ENCODE data around the gene MVB12A. TPM values are rescaled to one million over a fixed set of nuclear protein-coding genes. Genes with fewer than 3 reads are reported as not detected.

The MVB12A gene
- total RNA-seq, 4 donors from 2014 or later = 24.5 to 66.1 (median 56.1) TPM

- H3K4me1 ChIP-seq = peaks cover 6 to 17% (median 13%) of the 10 kb centered on the region in 4 donors
- intact Hi-C loops (cut with DNase I) = loop anchor here (5.0 to 10.0 kb wide), 2 partner anchors 33 to 129 kb away; no protein-coding TSS in a partner anchor
Measured at GRCh38 chr19:17445526-17446165, 25.8 kb downstream of the MVB12A start.

GRCh38 chr19:17447704-17448130 is 27.9 kb downstream of the MVB12A start:
- Histone ChIP-seq H3K4me1 (peaks cover 6 to 14% (median 13%) of the 10 kb centered on the region in 4 donors), H3K27ac (replicated peaks in 1 of 4) (no peak overlapping the region), H3K27me3 (peaks cover 0 to 8% (median 0%) of the 10 kb centered on the region in 4 donors), H3K4me3 (peak overlapping the region; percentile 51 to 62 (median 56)), H3K36me3 (no peaks in the 10 kb centered on the region), H3K9me3 (no peaks in the 10 kb centered on the region)
- no peak for DNase-seq (ENCODE audit: extremely low spot score)
- intact Hi-C loops (cut with DNase I) = loop anchor here (5.0 to 10.0 kb wide), 2 partner anchors 35 to 127 kb away; no protein-coding TSS in a partner anchor
- WGBS = 33% methylated on average over 5 of the region's 5 CpGs
- TF ChIP-seq POLR2AphosphoS5 (IDR thresholded peaks at IDR 0.05) (no peak), POLR2A (IDR thresholded peaks at IDR 0.05; ENCODE audit: low read depth) (no peak)

More at GRCh38 chr19:17445526-17446165, 25.8 kb downstream of the MVB12A start:
- Histone ChIP-seq H3K9me3 (peaks cover 0 to 3% (median 0%) of the 10 kb centered on the region in 4 donors), H3K27me3 (peaks cover 0 to 8% (median 0%) of the 10 kb centered on the region in 4 donors), H3K4me3 (no peak overlapping the region), H3K27ac (replicated peaks in 1 of 4) (no peak overlapping the region), H3K36me3 (no peaks in the 10 kb centered on the region)
- no peak for DNase-seq (ENCODE audit: extremely low spot score)
- TF ChIP-seq EP300 (IDR thresholded peaks at IDR 0.05) (no peak), POLR2AphosphoS5 (IDR thresholded peaks at IDR 0.05) (no peak), POLR2A (IDR thresholded peaks at IDR 0.05; ENCODE audit: low read depth) (no peak)
- TF ChIP-seq, protein P1, sequence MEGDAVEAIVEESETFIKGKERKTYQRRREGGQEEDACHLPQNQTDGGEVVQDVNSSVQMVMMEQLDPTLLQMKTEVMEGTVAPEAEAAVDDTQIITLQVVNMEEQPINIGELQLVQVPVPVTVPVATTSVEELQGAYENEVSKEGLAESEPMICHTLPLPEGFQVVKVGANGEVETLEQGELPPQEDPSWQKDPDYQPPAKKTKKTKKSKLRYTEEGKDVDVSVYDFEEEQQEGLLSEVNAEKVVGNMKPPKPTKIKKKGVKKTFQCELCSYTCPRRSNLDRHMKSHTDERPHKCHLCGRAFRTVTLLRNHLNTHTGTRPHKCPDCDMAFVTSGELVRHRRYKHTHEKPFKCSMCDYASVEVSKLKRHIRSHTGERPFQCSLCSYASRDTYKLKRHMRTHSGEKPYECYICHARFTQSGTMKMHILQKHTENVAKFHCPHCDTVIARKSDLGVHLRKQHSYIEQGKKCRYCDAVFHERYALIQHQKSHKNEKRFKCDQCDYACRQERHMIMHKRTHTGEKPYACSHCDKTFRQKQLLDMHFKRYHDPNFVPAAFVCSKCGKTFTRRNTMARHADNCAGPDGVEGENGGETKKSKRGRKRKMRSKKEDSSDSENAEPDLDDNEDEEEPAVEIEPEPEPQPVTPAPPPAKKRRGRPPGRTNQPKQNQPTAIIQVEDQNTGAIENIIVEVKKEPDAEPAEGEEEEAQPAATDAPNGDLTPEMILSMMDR (IDR thresholded peaks at IDR 0.05) = no peak
- WGBS = 98% methylated on average over 1 of the region's 1 CpG

DNA sequence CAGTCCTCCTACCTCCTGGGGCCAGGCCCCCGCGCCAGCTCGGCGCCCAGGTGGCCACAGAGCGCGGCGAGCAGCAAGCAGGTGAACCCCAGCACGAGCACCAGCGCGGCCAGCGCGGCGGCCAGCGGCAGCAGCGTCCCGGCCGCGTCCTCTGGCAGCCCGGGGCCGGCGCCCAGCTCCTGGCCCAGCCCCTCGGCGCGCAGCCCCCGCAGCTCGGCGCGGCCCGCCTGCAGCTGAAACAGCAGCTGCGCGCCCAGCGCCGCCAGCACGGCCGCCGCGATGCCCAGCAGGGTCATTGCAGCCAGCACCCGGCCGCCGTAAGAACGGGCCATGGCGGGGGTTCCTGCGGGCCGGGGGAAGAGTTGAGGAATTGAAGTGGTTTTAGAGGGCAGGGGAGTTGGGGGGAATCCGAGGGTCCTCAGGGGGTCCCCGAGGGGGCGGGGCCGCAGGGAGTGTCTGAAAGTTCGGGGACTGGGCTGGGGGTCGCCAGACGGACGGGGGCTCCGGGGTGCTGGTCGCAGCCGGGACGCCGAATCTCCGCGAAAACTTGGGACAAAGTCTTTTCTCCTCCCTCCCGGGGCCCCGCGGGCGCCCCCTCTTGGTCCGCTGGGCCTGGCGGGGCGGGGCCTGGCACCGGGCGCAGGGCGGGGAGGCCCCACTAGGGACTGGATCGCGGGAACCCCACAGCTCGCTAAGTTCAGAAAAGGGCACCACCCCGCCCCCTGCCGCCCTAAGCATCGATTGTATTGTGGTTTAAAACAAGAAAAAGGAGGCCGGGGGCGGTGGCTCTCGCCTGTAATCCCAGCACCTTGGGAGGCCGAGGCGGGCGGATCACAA is 28.5 kb downstream of the MVB12A start, which contains the start of gene TMEM221:
Gene TMEM221 (minus strand): TSS at position 538 of the 837 bp plus-strand sequence. CDS start 206 bp downstream, at position 332.
- Histone ChIP-seq H3K27ac (replicated peaks in 1 of 4) (no peak within 1 kb of the TSS), H3K27me3 (peaks cover 0 to 11% (median 0%) of the 10 kb centered on the region in 4 donors), H3K4me1 (peaks cover 6 to 15% (median 14%) of the 10 kb centered on the region in 4 donors), H3K36me3 (no peaks in the 10 kb centered on the region), H3K9me3 (no peaks in the 10 kb centered on the region), H3K4me3 (peak within 1 kb of the TSS; percentile 51 to 62 (median 56))
- 7% methylated on average over 28 of the region's 81 CpGs for WGBS
- intact Hi-C loops (cut with DNase I) = loop anchor here (5.0 to 10.0 kb wide), 2 partner anchors 36 to 126 kb away; no protein-coding TSS in a partner anchor
- DNase-seq (ENCODE audit: extremely low spot score) = no peak
- TF ChIP-seq, protein P1 (IDR thresholded peaks at IDR 0.05) = peak; percentile 19 to 55 (median 47)
- no peak for TF ChIP-seq POLR2A (IDR thresholded peaks at IDR 0.05; ENCODE audit: low read depth)

GRCh38 chr19:17450264-17451075 is 30.6 kb downstream of the MVB12A start:
- Histone ChIP-seq H3K9me3 (no peaks in the 10 kb centered on the region), H3K27ac (replicated peaks in 1 of 4) (no peak overlapping the region), H3K27me3 (peaks cover 0 to 32% (median 13%) of the 10 kb centered on the region in 4 donors), H3K4me3 (no peak overlapping the region), H3K4me1 (peaks cover 8 to 29% (median 25%) of the 10 kb centered on the region in 4 donors), H3K36me3 (no peaks in the 10 kb centered on the region)
- intact Hi-C loops (cut with DNase I) = no loop called here
- no peak for DNase-seq (ENCODE audit: extremely low spot score)
- TF ChIP-seq, protein P1 (IDR thresholded peaks at IDR 0.05) = no peak
- no peak for TF ChIP-seq POLR2A (IDR thresholded peaks at IDR 0.05; ENCODE audit: low read depth)
- no peak for TF ChIP-seq POLR2AphosphoS5 (IDR thresholded peaks at IDR 0.05)
- 72% methylated on average over 8 of the region's 8 CpGs for WGBS

Data from esophagus muscularis mucosa (tissue), 4 donors.